ENCODE measurements around the gene DKK3. TPM values are rescaled to one million over a fixed set of nuclear protein-coding genes. Genes with fewer than 3 reads are reported as not detected.

The DKK3 gene
- polyA plus RNA-seq, 1 donor from 2014 or later, result 43.6 TPM

- no peak overlapping the region for H2AFZ ChIP-seq (ENCODE audit: low read depth, low read length)
Measured at GRCh38 chr11:12023015-12023414, 14.6 kb upstream of the DKK3 start.

DNA sequence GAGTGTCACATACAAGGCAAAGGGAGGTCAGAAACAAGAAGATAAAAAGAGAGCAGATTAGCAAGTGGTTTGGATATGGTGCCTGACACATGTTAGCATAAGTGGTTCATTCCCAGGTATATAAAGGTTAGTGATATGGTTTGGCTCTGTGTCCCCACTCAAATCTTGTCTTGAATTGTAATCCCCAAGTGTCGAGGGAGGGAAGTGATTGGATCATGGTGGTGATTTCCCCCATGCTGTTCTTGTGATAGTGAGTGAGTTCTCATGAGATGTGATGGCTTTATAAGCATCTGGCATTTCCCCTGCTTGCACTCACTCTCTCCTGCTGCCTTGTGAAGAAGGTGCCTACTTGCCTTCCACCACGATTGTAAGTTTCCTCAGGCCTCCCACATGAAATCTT lies 12.1 kb upstream of the DKK3 start:
- Histone ChIP-seq H3K9me3 (ENCODE audit: low read length) (peaks cover 4% of the 10 kb centered on the region), H3K27ac (ENCODE audit: low read length) (no peak overlapping the region), H3F3A (ENCODE audit: insufficient read depth, low read length, poor library complexity, severe bottlenecking) (no peaks in the 10 kb centered on the region), H4K20me1 (ENCODE audit: insufficient read depth) (no peaks in the 10 kb centered on the region), H3K36me3 (ENCODE audit: insufficient read depth, low read length) (no peaks in the 10 kb centered on the region), H3K4me3 (ENCODE audit: low read length) (no peak overlapping the region), H3K9me2 (ENCODE audit: insufficient read depth, low read length) (no peaks in the 10 kb centered on the region), H3K9ac (ENCODE audit: low read length) (no peak overlapping the region), H3K79me2 (replicated peaks; ENCODE audit: insufficient read depth, low read length) (no peaks in the 10 kb centered on the region), H3K27me3 (ENCODE audit: insufficient read depth, low read depth, low read length) (no peaks in the 10 kb centered on the region), H2AFZ (ENCODE audit: low read depth, low read length) (no peak overlapping the region), H3K4me2 (ENCODE audit: low read length) (no peak overlapping the region)
- TF ChIP-seq EP300 (conservative IDR thresholded peaks at IDR 0.05; ENCODE audit: poor library complexity, severe bottlenecking) (no peak), MXI1 (conservative IDR thresholded peaks at IDR 0.05; ENCODE audit: poor library complexity, severe bottlenecking) (no peak), SMC3 (conservative IDR thresholded peaks at IDR 0.05; ENCODE audit: poor library complexity) (no peak), TAF1 (IDR thresholded peaks at IDR 0.05; ENCODE audit: low read depth) (no peak), RAD21 (conservative IDR thresholded peaks at IDR 0.05) (no peak), EZH2 (IDR thresholded peaks at IDR 0.05; ENCODE audit: borderline replicate concordance, insufficient read depth, low read length, poor library complexity, severe bottlenecking) (no peak), POLR2AphosphoS5 (IDR thresholded peaks at IDR 0.05) (no peak)
- TF ChIP-seq, protein P1, sequence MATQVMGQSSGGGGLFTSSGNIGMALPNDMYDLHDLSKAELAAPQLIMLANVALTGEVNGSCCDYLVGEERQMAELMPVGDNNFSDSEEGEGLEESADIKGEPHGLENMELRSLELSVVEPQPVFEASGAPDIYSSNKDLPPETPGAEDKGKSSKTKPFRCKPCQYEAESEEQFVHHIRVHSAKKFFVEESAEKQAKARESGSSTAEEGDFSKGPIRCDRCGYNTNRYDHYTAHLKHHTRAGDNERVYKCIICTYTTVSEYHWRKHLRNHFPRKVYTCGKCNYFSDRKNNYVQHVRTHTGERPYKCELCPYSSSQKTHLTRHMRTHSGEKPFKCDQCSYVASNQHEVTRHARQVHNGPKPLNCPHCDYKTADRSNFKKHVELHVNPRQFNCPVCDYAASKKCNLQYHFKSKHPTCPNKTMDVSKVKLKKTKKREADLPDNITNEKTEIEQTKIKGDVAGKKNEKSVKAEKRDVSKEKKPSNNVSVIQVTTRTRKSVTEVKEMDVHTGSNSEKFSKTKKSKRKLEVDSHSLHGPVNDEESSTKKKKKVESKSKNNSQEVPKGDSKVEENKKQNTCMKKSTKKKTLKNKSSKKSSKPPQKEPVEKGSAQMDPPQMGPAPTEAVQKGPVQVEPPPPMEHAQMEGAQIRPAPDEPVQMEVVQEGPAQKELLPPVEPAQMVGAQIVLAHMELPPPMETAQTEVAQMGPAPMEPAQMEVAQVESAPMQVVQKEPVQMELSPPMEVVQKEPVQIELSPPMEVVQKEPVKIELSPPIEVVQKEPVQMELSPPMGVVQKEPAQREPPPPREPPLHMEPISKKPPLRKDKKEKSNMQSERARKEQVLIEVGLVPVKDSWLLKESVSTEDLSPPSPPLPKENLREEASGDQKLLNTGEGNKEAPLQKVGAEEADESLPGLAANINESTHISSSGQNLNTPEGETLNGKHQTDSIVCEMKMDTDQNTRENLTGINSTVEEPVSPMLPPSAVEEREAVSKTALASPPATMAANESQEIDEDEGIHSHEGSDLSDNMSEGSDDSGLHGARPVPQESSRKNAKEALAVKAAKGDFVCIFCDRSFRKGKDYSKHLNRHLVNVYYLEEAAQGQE (IDR thresholded peaks at IDR 0.05; ENCODE audit: borderline replicate concordance), result no peak
- TF ChIP-seq, protein P2, sequence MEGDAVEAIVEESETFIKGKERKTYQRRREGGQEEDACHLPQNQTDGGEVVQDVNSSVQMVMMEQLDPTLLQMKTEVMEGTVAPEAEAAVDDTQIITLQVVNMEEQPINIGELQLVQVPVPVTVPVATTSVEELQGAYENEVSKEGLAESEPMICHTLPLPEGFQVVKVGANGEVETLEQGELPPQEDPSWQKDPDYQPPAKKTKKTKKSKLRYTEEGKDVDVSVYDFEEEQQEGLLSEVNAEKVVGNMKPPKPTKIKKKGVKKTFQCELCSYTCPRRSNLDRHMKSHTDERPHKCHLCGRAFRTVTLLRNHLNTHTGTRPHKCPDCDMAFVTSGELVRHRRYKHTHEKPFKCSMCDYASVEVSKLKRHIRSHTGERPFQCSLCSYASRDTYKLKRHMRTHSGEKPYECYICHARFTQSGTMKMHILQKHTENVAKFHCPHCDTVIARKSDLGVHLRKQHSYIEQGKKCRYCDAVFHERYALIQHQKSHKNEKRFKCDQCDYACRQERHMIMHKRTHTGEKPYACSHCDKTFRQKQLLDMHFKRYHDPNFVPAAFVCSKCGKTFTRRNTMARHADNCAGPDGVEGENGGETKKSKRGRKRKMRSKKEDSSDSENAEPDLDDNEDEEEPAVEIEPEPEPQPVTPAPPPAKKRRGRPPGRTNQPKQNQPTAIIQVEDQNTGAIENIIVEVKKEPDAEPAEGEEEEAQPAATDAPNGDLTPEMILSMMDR (IDR thresholded peaks at IDR 0.05; ENCODE audit: poor library complexity, severe bottlenecking), result no peak

More at GRCh38 chr11:12023015-12023414, 14.6 kb upstream of the DKK3 start:
- H3K9ac ChIP-seq (ENCODE audit: low read length), result no peak overlapping the region
- H3K36me3 ChIP-seq (ENCODE audit: insufficient read depth, low read length), result no peaks in the 10 kb centered on the region
- no peaks in the 10 kb centered on the region for H3K27me3 ChIP-seq (ENCODE audit: insufficient read depth, low read depth, low read length)
- no peak overlapping the region for H3K4me2 ChIP-seq (ENCODE audit: low read length)
- H3K4me3 ChIP-seq (ENCODE audit: low read length), result no peak overlapping the region
- H3K9me3 ChIP-seq (ENCODE audit: low read length), result peaks cover 6% of the 10 kb centered on the region
- H3K27ac ChIP-seq (ENCODE audit: low read length), result no peak overlapping the region
- H4K20me1 ChIP-seq (ENCODE audit: insufficient read depth), result no peaks in the 10 kb centered on the region
- no peaks in the 10 kb centered on the region for H3K9me2 ChIP-seq (ENCODE audit: insufficient read depth, low read length)
- TF ChIP-seq TAF1 (IDR thresholded peaks at IDR 0.05; ENCODE audit: low read depth) (no peak), RAD21 (conservative IDR thresholded peaks at IDR 0.05) (no peak), EZH2 (IDR thresholded peaks at IDR 0.05; ENCODE audit: borderline replicate concordance, insufficient read depth, low read length, poor library complexity, severe bottlenecking) (no peak), EP300 (conservative IDR thresholded peaks at IDR 0.05; ENCODE audit: poor library complexity, severe bottlenecking) (no peak), SMC3 (conservative IDR thresholded peaks at IDR 0.05; ENCODE audit: poor library complexity) (no peak), MXI1 (conservative IDR thresholded peaks at IDR 0.05; ENCODE audit: poor library complexity, severe bottlenecking) (no peak)
- TF ChIP-seq, protein P1 (IDR thresholded peaks at IDR 0.05; ENCODE audit: borderline replicate concordance), result no peak
- TF ChIP-seq, protein P2 (IDR thresholded peaks at IDR 0.05; ENCODE audit: poor library complexity, severe bottlenecking), result no peak
- no peaks in the 10 kb centered on the region for H3K79me2 ChIP-seq (replicated peaks; ENCODE audit: insufficient read depth, low read length)
- no peaks in the 10 kb centered on the region for H3F3A ChIP-seq (ENCODE audit: insufficient read depth, low read length, poor library complexity, severe bottlenecking)

Measured in neural cell (in vitro differentiated cells).